Nephron progenitor cell (in vitro differentiated cells): ENCODE measurements around the gene TEX36.

ENCODE experiments used
- DNase-seq: peaks from one replicate; pipeline ENCODE4 v3.0.0; 2021
- H3K27ac Mint-ChIP-seq: 2 replicates; pipeline ENCODE4 v1.8.0; 2021; ENCODE audit warnings: mild to moderate bottlenecking, moderate library complexity, mixed read lengths
- H3K27me3 Mint-ChIP-seq: 2 replicates; pipeline ENCODE4 v1.8.0; 2021; ENCODE audit warnings: mild to moderate bottlenecking, low read depth, mixed read lengths; ENCODE audit not compliant: poor library complexity
- H3K36me3 Mint-ChIP-seq: 2 replicates; pipeline ENCODE4 v1.8.0; 2021; ENCODE audit warnings: low read depth, mixed read lengths
- H3K4me1 Mint-ChIP-seq: 2 replicates; pipeline ENCODE4 v1.8.0; 2021; ENCODE audit warnings: mixed read lengths
- H3K4me3 Mint-ChIP-seq: 2 replicates; pipeline ENCODE4 v1.8.0; 2021; ENCODE audit warnings: mild to moderate bottlenecking, moderate library complexity, mixed read lengths
- H3K9me3 Mint-ChIP-seq: 2 replicates; pipeline ENCODE4 v1.8.0; 2021; ENCODE audit warnings: mild to moderate bottlenecking, moderate library complexity, mixed read lengths
- CTCF ChIP-seq: fragments of 200-600 bp; sonication (generic); IDR thresholded peaks from 2 replicates; pipeline ENCODE4 v1.5.0; 2021; ENCODE audit warnings: antibody characterized with exemption

Gene TEX36

DNA sequence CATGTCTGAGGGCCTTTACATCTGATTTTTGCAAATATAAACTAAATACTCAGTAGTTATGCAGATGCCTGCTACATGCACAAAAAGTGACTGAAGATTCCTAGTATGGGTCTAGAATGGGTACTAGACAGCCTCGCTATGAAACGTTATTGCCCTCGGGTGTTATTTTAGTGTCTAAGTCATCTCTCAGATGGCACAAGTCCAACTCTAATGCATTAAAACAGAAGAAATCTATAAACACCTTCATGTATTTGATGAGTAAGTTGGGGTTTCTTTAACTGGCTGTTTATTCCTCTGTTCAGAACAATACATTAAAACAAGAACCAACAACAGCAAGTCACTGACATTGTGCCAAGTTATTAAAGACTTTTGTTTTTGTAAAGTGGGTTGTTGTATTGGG lies 41.6 kb downstream of the TEX36 start:
- H3K9me3 Mint-ChIP-seq, result peaks cover 11% of the 10 kb centered on the region
- DNase-seq, result no peak
- no peak overlapping the region for H3K4me3 Mint-ChIP-seq
- H3K27ac Mint-ChIP-seq, result no peak overlapping the region
- H3K4me1 Mint-ChIP-seq, result peaks cover 18% of the 10 kb centered on the region
- H3K27me3 Mint-ChIP-seq, result peaks cover 6% of the 10 kb centered on the region
- H3K36me3 Mint-ChIP-seq, result no peaks in the 10 kb centered on the region
- TF ChIP-seq CTCF, result no peak

GRCh38 chr10:125640653-125641052 lies 42.3 kb downstream of the TEX36 start:
- TF ChIP-seq CTCF, result no peak
- no peak overlapping the region for H3K4me3 Mint-ChIP-seq
- H3K4me1 Mint-ChIP-seq, result peaks cover 19% of the 10 kb centered on the region
- H3K36me3 Mint-ChIP-seq, result no peaks in the 10 kb centered on the region
- no peak for DNase-seq
- H3K9me3 Mint-ChIP-seq, result peaks cover 6% of the 10 kb centered on the region
- no peak overlapping the region for H3K27ac Mint-ChIP-seq
- H3K27me3 Mint-ChIP-seq, result peaks cover 3% of the 10 kb centered on the region

DNA sequence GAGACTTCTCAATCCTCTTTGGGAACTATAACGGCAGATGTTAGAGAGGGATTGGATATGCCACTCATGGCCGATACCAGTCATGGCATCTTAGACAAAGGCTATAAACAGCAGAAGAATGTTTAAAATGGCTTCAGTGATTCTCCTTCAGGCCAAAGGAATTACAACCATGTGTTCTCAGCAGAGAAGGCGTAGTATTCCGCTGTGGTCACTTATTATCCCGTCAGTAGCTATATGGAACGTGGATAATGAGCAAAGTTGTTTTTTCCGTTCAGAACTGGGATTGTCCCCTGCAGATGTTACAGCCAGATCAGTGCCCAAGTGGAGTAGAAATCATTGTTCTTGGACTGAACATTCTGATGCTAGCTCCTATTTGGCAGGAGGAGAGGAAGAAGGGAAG lies 43.1 kb downstream of the TEX36 start:
- H3K9me3 Mint-ChIP-seq, result peaks cover 3% of the 10 kb centered on the region
- H3K4me1 Mint-ChIP-seq, result peaks cover 19% of the 10 kb centered on the region
- no peak for DNase-seq
- H3K36me3 Mint-ChIP-seq, result no peaks in the 10 kb centered on the region
- H3K4me3 Mint-ChIP-seq, result no peak overlapping the region
- peaks cover 3% of the 10 kb centered on the region for H3K27me3 Mint-ChIP-seq
- no peak overlapping the region for H3K27ac Mint-ChIP-seq
- no peak for TF ChIP-seq CTCF

DNA sequence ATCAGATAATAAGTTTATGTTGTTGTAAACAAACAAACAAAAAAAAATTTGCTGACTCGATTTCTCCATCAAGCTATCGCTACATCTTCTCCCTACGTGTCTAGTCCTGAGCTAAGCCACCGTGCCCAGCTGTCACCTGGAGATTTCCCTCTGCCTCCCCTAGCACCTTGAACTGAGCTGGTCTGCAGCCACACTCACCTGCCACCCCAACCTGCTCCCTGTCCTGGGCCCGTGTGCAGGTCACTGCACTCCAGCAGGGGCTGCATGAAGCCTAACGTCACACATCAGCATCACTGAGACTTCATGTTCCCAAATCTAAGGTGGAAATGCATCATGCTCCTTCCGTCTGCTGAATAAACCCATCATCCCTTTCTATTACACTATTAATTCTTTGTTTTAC lies 44.4 kb downstream of the TEX36 start:
- Mint-ChIP-seq H3K27me3 (peaks cover 3% of the 10 kb centered on the region), H3K9me3 (no peaks in the 10 kb centered on the region), H3K4me1 (peaks cover 32% of the 10 kb centered on the region), H3K36me3 (no peaks in the 10 kb centered on the region), H3K27ac (no peak overlapping the region), H3K4me3 (no peak overlapping the region)
- DNase-seq, result no peak
- no peak for TF ChIP-seq CTCF

- H3K4me3 Mint-ChIP-seq, result no peak overlapping the region
- peaks cover 35% of the 10 kb centered on the region for H3K4me1 Mint-ChIP-seq
- H3K27me3 Mint-ChIP-seq, result peaks cover 3% of the 10 kb centered on the region
- H3K36me3 Mint-ChIP-seq, result no peaks in the 10 kb centered on the region
- no peak overlapping the region for H3K27ac Mint-ChIP-seq
- no peak for DNase-seq
- no peaks in the 10 kb centered on the region for H3K9me3 Mint-ChIP-seq
- TF ChIP-seq CTCF, result no peak
These were observed 45.5 kb downstream of the TEX36 start for GRCh38 chr10:125637496-125637895.

DNA sequence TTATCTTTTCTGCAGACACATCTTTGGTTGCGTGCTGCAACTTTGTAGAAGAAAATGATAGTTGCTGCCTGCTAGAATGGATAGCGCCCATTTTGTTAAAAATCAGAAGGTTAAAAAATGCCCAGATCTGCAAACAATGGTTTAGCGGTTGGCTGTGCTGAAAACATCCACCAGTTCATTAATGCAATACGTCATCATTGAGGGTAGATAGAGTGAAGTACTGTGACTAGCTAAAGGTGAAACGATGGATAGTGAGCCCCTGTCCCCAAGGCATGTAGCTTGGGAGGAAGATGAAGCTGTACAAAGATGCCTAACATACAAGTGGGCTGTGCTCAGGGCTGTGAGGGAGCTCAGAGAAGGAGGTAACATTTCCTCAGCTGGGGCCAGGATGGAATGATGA lies 48.4 kb downstream of the TEX36 start:
- Mint-ChIP-seq H3K36me3 (no peaks in the 10 kb centered on the region), H3K4me1 (peaks cover 54% of the 10 kb centered on the region), H3K27me3 (no peaks in the 10 kb centered on the region), H3K9me3 (no peaks in the 10 kb centered on the region), H3K27ac (no peak overlapping the region), H3K4me3 (no peak overlapping the region)
- no peak for DNase-seq
- TF ChIP-seq CTCF, result no peak
